Muscle of leg (tissue), 16 donors: ENCODE data around the gene CIB4. TPM values are rescaled to one million over a fixed set of nuclear protein-coding genes. Genes with fewer than 3 reads are reported as not detected.
A peak's percentile ranks its signal among the peaks of the same experiment; 100 is the strongest.

Experiments used
- DNase-seq: peaks from one replicate; pipeline ENCODE4 v3.0.0; 2013
- H3K27ac ChIP-seq: one replicate; pipeline ENCODE4 v1.5.1; 2013; ENCODE audit warnings: mild to moderate bottlenecking, low read length, control low read depth
- H3K27me3 ChIP-seq: one replicate; pipeline ENCODE4 v1.6.1; 2013; ENCODE audit warnings: low read length; ENCODE audit not compliant: control insufficient read depth, insufficient read depth
- H3K36me3 ChIP-seq: one replicate; pipeline ENCODE4 v1.6.1; 2013; ENCODE audit warnings: low read length; ENCODE audit not compliant: control insufficient read depth, insufficient read depth
- H3K4me1 ChIP-seq: one replicate; pipeline ENCODE4 v1.6.1; 2013; ENCODE audit warnings: low read length; ENCODE audit not compliant: control insufficient read depth, insufficient read depth
- H3K4me3 ChIP-seq: one replicate; pipeline ENCODE4 v1.5.1; 2013; ENCODE audit warnings: low read length, control low read depth
- H3K9me3 ChIP-seq: replicated peaks from 2 replicates; pipeline ENCODE4 v1.6.1; 2013; ENCODE audit warnings: low read depth, low read length; ENCODE audit not compliant: control insufficient read depth
- WGBS: methylation state at CpG from one replicate; pipeline ENCODE4 v1.1.5; 2013; ENCODE audit warnings: missing lambda C conversion rate; ENCODE audit not compliant: insufficient coverage; 5-methylcytosine and 5-hydroxymethylcytosine counted together
- long read RNA-seq, 11 donors: transcript quantifications; one replicate each; lab custom pipeline, GENCODE V29; 2026
- polyA plus RNA-seq, 8 donors: library from polyadenylated mRNA; unstranded; fragments of 120-200 nt; gene quantifications; one replicate each; pipeline versions ENCODE4 v1.2.1 to v1.2.3, GENCODE V29; 2013; ENCODE audit warnings: inconsistent platforms in 1 of 8, low replicate concordance in 1 of 8; ENCODE audit not compliant: insufficient read length in 8 of 8, insufficient read depth in 1 of 8
- total RNA-seq: library from RNA; stranded (reverse); fragments of 120-200 nt; gene quantifications from one replicate; pipeline ENCODE4 v1.2.4, GENCODE V29; 2013

CIB4 gene
- not detected for total RNA-seq
- polyA plus RNA-seq: not detected
- long read RNA-seq, donor 1: 0 reads
- long read RNA-seq, donor 2: 0 reads
- long read RNA-seq, donor 3: 0 reads
- long read RNA-seq, donor 4: 0 reads
- long read RNA-seq, donor 5: 0 reads
- long read RNA-seq, donor 6: 0 reads
- long read RNA-seq, donor 7: 0 reads
- long read RNA-seq, donor 8: 0 reads
- long read RNA-seq, donor 9: 0 reads
- long read RNA-seq, donor 10: 0 reads
- long read RNA-seq, donor 11: 0 reads

DNA sequence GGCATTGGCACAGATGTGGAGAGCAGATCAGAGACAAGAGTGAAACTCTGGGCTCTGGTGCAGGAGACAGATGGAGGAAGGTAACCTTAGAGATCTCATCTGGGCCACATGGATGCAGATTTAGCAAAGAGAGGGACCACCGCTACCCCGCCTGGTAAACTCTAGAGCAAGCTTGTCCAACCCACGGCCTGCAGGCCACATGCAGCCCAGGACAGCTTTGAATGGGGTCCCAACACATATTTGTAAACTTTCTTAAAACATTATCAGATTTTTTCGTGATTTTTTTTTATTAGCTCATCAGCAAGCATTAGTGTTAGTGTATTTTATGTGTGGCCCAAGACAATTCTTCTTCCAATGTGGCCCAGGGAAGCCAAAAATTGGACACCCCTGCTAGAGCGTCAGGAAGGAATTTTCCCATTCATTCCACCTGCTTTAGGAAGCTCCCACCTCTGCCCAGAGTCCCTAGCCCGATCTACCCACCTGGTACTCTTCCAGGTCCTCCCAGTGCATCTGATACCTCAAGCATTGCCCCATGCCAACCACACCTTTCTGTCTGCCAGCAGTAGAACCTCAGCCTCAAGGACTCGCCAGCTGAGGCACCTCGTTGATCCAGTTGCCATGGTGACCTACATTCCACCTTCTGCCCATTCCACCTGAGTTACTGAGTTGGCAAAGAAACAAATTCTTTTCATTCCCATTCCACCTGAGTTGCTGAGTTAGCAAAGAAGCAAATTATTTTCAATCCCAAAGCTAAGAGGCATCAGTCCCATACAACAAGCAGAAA, at the start of gene CIB4:
CIB4 (minus strand) TSS at position 586 of the 784 bp plus-strand sequence; CDS start at position 534, 52 bp downstream.
- no peaks in the 10 kb centered on the region for H3K36me3 ChIP-seq
- H3K9me3 ChIP-seq: no peaks in the 10 kb centered on the region
- H3K4me3 ChIP-seq: no peak within 1 kb of the TSS
- no peak within 1 kb of the TSS for H3K27ac ChIP-seq
- no peak for DNase-seq
- no peaks in the 10 kb centered on the region for H3K4me1 ChIP-seq
- H3K27me3 ChIP-seq: peaks cover 18% of the 10 kb centered on the region
- 75% methylated on average over 6 of the region's 8 CpGs for WGBS

DNA sequence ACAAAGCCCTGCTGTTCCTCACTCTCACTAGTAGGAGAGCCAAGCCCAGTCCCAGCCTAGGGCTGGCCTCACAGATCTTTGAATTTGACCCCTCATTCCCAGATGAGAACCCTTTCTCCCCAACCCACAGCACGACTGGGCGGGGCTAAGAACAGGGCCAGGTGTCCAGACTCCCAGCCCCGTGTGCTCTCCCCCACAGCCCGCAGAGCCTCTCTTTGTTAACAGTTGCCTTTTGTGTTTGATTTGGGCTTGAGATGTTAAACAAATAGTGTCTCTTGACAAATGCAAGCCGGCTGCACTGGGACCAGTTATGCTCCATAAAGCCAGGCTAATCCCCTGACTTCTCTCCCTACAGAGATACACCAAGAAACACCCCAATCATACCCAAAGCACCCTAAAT, 46.6 kb upstream of the CIB4 start:
- no peaks in the 10 kb centered on the region for H3K9me3 ChIP-seq
- no peak overlapping the region for H3K4me3 ChIP-seq
- H3K4me1 ChIP-seq: peaks cover 13% of the 10 kb centered on the region
- WGBS: 44% methylated on average over 4 of the region's 5 CpGs
- DNase-seq: no peak
- peaks cover 53% of the 10 kb centered on the region for H3K27me3 ChIP-seq
- H3K27ac ChIP-seq: no peak overlapping the region
- no peaks in the 10 kb centered on the region for H3K36me3 ChIP-seq

DNA sequence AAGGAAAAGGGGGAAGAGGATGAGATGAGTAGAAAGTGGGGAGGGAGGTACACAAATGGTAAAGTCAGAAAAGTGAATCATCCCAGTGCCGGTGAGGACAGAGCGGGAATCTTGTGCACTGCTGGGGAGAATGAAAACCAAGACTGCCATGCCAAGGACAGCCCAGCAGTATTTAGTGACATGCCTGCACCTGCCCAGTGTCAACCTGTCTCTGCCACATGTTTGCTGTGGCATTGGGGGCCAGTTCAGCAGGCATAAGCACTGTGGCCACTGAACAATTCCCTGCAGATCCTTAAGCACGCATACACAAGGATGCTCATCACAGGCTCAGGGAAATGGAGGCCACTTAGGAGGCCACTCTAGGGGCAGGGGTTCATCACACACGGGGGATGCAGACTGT, 46.2 kb upstream of the CIB4 start:
- WGBS: 62% methylated on average over 4 of the region's 4 CpGs
- H3K9me3 ChIP-seq: no peaks in the 10 kb centered on the region
- H3K27me3 ChIP-seq: peaks cover 55% of the 10 kb centered on the region
- no peak overlapping the region for H3K4me3 ChIP-seq
- H3K4me1 ChIP-seq: peaks cover 12% of the 10 kb centered on the region
- no peak for DNase-seq
- no peaks in the 10 kb centered on the region for H3K36me3 ChIP-seq
- H3K27ac ChIP-seq: no peak overlapping the region

DNA sequence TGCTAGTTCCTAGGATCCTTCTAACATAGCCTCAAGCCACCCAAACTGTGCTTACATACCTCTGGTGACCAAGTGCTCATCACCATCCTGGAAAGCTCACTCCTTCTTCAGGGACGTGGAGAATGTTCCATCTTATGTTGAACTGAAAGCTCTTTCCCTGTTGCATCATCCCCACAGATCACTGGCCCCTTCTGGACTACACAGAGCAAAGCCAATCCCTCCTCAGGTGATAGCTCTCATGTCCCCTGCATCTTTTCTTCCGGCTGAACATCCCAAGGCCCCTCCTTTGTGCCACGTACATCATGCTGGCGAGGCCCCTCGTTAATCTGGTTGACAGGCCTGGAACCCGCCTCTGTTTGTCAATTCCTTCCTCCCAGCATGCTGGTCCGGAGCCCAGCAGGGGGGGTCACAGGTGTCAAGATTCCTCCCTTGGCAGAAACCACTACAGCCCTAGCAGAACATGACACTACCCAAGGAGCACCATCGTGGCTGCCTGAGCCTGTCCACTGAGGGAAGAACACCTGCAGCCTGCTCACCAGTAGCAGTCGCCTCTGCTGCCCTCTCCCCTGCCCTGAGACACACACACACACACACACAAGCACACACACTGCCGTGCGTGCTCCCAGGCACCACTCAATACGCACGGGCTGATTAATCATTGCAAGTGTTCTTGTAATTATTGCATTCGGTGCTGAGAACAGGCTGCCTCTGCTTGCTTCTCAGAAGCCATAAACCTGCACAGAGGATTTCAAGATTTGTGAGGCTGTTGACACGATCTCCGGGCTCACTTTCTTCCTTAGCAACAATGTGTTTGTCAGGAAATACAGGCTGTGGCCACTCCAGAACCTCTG, 45.0 kb upstream of the CIB4 start:
- Histone ChIP-seq H3K4me1 (peaks cover 6% of the 10 kb centered on the region), H3K4me3 (no peak overlapping the region), H3K27ac (no peak overlapping the region), H3K36me3 (no peaks in the 10 kb centered on the region), H3K27me3 (peaks cover 49% of the 10 kb centered on the region), H3K9me3 (no peaks in the 10 kb centered on the region)
- DNase-seq: peak; percentile 47
- WGBS: 14% methylated on average over 9 of the region's 16 CpGs

DNA sequence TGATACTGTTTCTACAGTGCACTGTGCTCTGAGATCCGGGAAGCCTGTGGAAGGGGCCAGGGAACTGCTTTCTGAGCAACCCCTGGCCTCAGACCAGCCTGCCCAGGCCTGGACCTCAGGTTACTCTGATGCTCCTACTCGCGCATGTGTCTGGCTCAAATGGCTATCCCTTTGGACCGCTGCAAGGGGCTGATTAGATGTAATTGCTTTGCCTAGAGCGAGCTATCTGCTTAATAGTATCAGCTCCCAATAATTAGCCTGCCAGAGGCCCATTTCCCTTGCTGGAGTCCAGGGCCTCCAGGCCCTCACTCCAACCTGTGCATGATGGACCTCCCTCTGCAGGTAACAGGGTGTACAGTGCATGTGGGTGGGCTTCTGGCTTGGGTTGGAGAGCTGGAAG, 44.2 kb upstream of the CIB4 start:
- Histone ChIP-seq H3K36me3 (no peaks in the 10 kb centered on the region), H3K4me3 (no peak overlapping the region), H3K9me3 (no peaks in the 10 kb centered on the region), H3K4me1 (peaks cover 5% of the 10 kb centered on the region), H3K27ac (no peak overlapping the region), H3K27me3 (peaks cover 43% of the 10 kb centered on the region)
- DNase-seq: no peak
- WGBS: 33% methylated on average over 3 of the region's 5 CpGs

DNA sequence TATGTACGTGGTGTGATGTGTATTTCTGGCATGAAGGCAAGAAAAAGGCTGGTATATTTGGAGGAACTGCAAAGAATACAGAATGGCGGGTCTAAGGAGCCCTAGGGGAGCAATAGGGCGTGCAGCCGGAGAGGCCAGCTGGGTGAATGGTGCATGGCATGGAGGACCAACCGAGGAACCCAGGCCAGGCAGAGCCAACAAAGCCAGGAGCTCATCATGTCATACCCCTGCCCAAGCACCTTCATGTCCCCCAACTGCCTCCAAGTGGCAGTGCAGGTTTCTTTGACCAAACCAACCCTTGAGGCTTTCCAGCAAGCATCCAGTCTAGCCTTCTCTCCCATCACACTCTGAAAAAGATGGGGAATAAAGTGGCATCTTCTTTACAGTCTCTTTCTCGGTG, 42.4 kb upstream of the CIB4 start:
- Histone ChIP-seq H3K27me3 (peaks cover 48% of the 10 kb centered on the region), H3K9me3 (no peaks in the 10 kb centered on the region), H3K4me3 (no peak overlapping the region), H3K4me1 (peaks cover 5% of the 10 kb centered on the region), H3K36me3 (no peaks in the 10 kb centered on the region), H3K27ac (no peak overlapping the region)
- no peak for DNase-seq
- 74% methylated on average over 6 of the region's 6 CpGs for WGBS

DNA sequence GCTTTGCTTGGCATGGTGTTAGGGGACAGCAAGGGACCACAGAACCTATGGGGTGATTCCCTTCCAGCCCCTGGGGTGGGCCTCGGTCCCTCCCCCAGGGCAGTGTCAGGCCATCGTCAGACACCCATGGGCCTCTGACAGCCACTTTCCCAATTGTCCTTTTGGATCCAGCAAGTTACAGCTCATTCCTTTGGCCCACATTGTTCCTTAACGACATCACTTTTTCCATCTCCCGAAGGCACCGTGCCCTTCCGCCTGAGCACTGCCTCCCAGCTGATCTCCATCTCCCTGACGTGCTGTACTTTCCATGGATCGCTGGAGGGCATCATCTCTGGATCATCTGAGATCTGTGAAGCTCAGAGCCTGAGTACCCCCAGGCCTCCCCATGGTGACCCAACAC, 41.0 kb upstream of the CIB4 start:
- WGBS: 79% methylated on average over 8 of the region's 8 CpGs
- Histone ChIP-seq H3K4me3 (no peak overlapping the region), H3K36me3 (no peaks in the 10 kb centered on the region), H3K9me3 (peaks cover 2% of the 10 kb centered on the region), H3K27me3 (peaks cover 41% of the 10 kb centered on the region), H3K27ac (no peak overlapping the region), H3K4me1 (peaks cover 5% of the 10 kb centered on the region)
- DNase-seq: no peak

DNA sequence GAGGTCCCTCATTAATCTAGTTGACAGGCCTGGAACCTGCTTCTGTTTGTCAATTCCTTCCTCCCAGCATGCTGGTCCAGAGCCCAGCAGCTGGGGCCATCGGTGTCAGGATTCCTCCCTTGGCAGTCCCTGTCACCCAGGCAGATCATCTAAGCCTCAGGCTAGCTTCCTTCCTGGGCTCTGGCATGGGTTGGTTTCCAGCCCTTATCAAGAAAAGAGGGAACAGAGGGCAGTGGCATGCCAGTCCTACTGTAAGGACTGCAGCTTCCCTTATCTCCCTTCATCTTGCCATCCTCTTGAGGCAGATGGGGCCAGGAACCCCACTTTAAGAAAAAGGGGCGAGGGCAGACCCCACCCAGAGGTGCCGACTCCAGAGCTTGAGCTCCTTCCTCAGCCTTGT, 40.5 kb upstream of the CIB4 start:
- no peaks in the 10 kb centered on the region for H3K36me3 ChIP-seq
- peaks cover 37% of the 10 kb centered on the region for H3K27me3 ChIP-seq
- no peak for DNase-seq
- no peak overlapping the region for H3K27ac ChIP-seq
- peaks cover 5% of the 10 kb centered on the region for H3K4me1 ChIP-seq
- peaks cover 2% of the 10 kb centered on the region for H3K9me3 ChIP-seq
- WGBS: 60% methylated on average over 1 of the region's 3 CpGs
- no peak overlapping the region for H3K4me3 ChIP-seq

DNA sequence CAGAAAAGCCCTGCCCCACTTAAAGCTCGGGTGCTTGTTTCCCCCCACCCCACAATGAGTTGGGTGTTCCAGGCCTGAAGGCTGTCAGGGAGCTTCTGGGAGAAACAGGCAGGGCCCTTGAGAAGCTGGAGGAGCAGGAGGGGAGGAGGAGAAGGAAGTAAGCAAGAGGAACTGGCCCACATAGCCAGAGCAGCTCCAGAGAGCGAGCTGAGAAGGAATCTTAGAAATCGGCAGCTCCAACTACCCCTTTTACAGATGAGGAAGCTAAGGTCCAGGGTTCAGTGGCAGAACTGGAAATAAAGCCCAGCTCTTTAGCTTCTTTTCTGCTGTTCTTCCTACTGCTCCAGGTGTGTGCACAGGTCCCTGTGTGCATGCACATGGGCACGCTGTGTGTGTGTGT, 38.7 kb upstream of the CIB4 start:
- Histone ChIP-seq H3K27me3 (peaks cover 22% of the 10 kb centered on the region), H3K4me1 (peaks cover 5% of the 10 kb centered on the region), H3K4me3 (no peak overlapping the region), H3K27ac (no peak overlapping the region), H3K36me3 (no peaks in the 10 kb centered on the region), H3K9me3 (peaks cover 2% of the 10 kb centered on the region)
- no peak for DNase-seq
- no CpG with 5 or more reads among the region's 4 CpGs for WGBS

DNA sequence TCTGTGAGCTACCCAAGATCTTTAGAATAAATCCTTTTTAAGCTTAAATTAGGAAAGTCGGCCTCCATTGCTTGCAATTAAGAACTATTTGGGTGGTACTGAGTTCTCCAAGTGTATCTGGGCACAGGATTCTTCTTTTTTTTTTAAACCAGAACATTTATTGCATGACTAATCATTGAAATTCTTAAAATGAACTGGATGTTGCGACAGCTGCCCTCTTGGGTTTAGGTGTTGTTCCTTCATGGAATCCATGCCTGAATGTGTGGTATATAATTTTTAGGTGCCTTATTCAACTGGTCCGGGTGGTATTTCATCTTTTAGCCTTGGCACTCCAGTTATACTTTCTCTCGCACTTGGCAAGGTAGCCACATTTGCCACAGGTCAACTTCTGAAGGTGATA, 36.9 kb upstream of the CIB4 start:
- H3K4me3 ChIP-seq: no peak overlapping the region
- H3K4me1 ChIP-seq: peaks cover 5% of the 10 kb centered on the region
- no peak for DNase-seq
- no peak overlapping the region for H3K27ac ChIP-seq
- H3K36me3 ChIP-seq: no peaks in the 10 kb centered on the region
- peaks cover 2% of the 10 kb centered on the region for H3K9me3 ChIP-seq
- WGBS: 80% methylated on average over 2 of the region's 4 CpGs
- peaks cover 22% of the 10 kb centered on the region for H3K27me3 ChIP-seq
